ENCODE measurements around the gene NDUFB2. TPM values are rescaled to one million over a fixed set of nuclear protein-coding genes. Genes with fewer than 3 reads are reported as not detected.
A peak's percentile ranks its signal among the peaks of the same experiment; 100 is the strongest.

NDUFB2 gene
- total and polyA plus RNA-seq, 9 of the 15 experiments (the other 6 are each of a cell fraction or from before 2014, with no cell fraction given): 220 to 2,075 (median 320) TPM

- TF ChIP-seq MLX (CRISPR knock-in tag; conservative IDR thresholded peaks at IDR 0.05) (no peak), ZFPM2 (CRISPR knock-in tag; IDR thresholded peaks at IDR 0.05) (no peak), REST (IDR thresholded peaks at IDR 0.05; ENCODE audit: borderline replicate concordance) (peak; percentile 68; the same call in 1 of the 2 replicates), REST (CRISPR knock-in tag; IDR thresholded peaks at IDR 0.05; ENCODE audit: low read depth) (no peak), USF2 (CRISPR knock-in tag; IDR thresholded peaks at IDR 0.05) (no peak), NR3C1 (CRISPR knock-in tag; IDR thresholded peaks at IDR 0.05) (no peak), ZNF780A (CRISPR knock-in tag; IDR thresholded peaks at IDR 0.05) (no peak), NCOA4 (IDR thresholded peaks at IDR 0.05; ENCODE audit: partially characterized antibody) (no peak), ZBTB9 (CRISPR knock-in tag; IDR thresholded peaks at IDR 0.05) (no peak), CBX5 (IDR thresholded peaks at IDR 0.05; ENCODE audit: borderline replicate concordance, low read depth) (no peak), ESRRA (IDR thresholded peaks at IDR 0.05; ENCODE audit: borderline replicate concordance, low read depth) (0 out of 2 replicates have a peak, but pooled peaks have one; percentile 63), ZFP36 (IDR thresholded peaks at IDR 0.05; ENCODE audit: low read depth, low read length, partially characterized antibody) (no peak), ZNF146 (CRISPR knock-in tag; IDR thresholded peaks at IDR 0.05; ENCODE audit: unreplicated experiment) (no peak), POLR2AphosphoS5 (IDR thresholded peaks at IDR 0.05; ENCODE audit: control insufficient read depth, insufficient read depth, low read depth, low read length) (no peak), MAFF (IDR thresholded peaks at IDR 0.05; ENCODE audit: low read length) (peak; percentile 95), ZNF175 (CRISPR knock-in tag; IDR thresholded peaks at IDR 0.05; ENCODE audit: low read depth) (peak; percentile 69), BCL6 (CRISPR knock-in tag; IDR thresholded peaks at IDR 0.05) (no peak), SLC30A9 (CRISPR knock-in tag; IDR thresholded peaks at IDR 0.05) (no peak)
Measured at GRCh38 chr7:140674899-140675701, 21.4 kb upstream of the NDUFB2 start (continued).

All from K562 (cell line).